ENCODE data around the gene CTTN.

CTTN gene

DNA sequence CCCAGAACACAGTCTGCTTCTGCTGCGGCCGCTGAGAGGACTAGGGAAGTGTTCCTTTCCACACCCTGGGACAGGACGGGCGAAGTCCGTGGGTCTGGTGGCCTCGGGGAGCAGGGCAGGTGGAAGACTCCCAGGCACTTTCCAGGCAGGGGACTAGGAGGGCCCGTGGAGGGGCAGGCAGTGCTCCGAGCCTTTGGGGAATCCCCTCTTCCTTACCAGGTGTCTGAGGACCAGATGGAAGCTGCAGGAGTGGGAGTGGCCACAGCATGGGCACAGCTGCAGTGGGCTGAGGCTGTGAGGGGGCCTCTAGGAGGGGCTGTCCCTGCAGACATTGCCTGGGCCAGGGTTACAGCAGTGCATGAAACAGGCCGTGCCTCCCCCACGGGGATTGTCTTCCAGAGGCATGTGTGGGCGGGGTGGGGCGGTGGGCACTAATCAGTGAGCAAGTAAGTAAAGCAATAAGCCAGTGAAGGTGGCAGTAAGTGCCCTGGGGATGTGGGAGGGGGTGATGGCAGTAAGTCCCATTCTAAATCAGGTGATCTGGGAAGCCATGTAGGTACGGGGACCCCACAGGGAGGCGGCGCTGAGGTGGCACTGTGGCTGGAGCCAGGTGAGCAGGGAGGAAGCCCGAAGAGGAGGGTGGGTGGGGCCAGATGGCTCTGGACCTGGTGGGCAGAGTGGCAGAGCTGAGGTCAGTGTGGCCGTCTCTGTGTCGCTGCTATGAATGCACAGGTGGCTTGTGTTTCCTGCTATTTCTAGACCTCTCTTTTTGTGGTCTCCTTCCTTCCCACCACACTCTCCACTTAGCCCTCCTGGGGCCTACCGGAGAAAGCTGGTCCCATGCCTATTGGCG, 66.4 kb downstream of the CTTN start:
- TF ChIP-seq REST (IDR thresholded peaks at IDR 0.05; ENCODE audit: insufficient replicate concordance, low read depth) (no peak), CTCF (IDR thresholded peaks at IDR 0.05; ENCODE audit: insufficient read depth, low read length) (no peak), SPI1 (IDR thresholded peaks at IDR 0.05; ENCODE audit: borderline replicate concordance, low read depth) (no peak), POLR2AphosphoS5 (IDR thresholded peaks at IDR 0.05; ENCODE audit: low read depth) (no peak), GABPA (IDR thresholded peaks at IDR 0.05; ENCODE audit: low read depth) (no peak)
- no peak overlapping the region for H3K4me3 ChIP-seq (replicated peaks; ENCODE audit: insufficient read depth, low read length)
- no peak for DNase-seq (ENCODE audit: low read depth in 1 of 2, low spot score in 1 of 2)
- no peak overlapping the region for H3K27ac ChIP-seq (replicated peaks)
- H3K27me3 ChIP-seq (ENCODE audit: insufficient read depth, poor library complexity, severe bottlenecking), result no peaks in the 10 kb centered on the region

DNA sequence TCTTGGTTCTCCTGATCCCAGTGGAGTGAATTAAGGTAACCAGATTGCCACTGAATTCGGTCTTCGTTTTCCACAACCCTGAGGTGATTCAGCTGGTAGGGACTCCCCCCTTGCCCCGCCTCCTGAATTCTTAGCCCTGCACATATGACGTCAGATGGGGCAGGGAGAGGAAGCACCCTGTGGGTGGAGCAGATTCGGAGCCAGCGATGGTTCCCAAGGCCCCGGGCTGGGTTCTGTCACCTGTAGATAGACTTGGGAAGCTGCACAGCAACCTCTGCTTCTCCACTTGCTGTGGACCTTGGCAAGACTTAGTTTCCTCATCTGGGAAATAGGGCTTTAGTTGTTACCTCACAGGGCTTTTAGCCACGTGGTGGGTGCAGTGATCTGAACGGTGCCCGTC, 67.8 kb downstream of the CTTN start:
- no peak overlapping the region for H3K27ac ChIP-seq (replicated peaks)
- TF ChIP-seq REST (IDR thresholded peaks at IDR 0.05; ENCODE audit: insufficient replicate concordance, low read depth), result no peak
- TF ChIP-seq POLR2AphosphoS5 (IDR thresholded peaks at IDR 0.05; ENCODE audit: low read depth), result no peak
- TF ChIP-seq SPI1 (IDR thresholded peaks at IDR 0.05; ENCODE audit: borderline replicate concordance, low read depth), result no peak
- TF ChIP-seq GABPA (IDR thresholded peaks at IDR 0.05; ENCODE audit: low read depth), result no peak
- no peak for TF ChIP-seq CTCF (IDR thresholded peaks at IDR 0.05; ENCODE audit: insufficient read depth, low read length)
- no peak overlapping the region for H3K4me3 ChIP-seq (replicated peaks; ENCODE audit: insufficient read depth, low read length)
- no peaks in the 10 kb centered on the region for H3K27me3 ChIP-seq (ENCODE audit: insufficient read depth, poor library complexity, severe bottlenecking)
- DNase-seq (ENCODE audit: low read depth in 1 of 2, low spot score in 1 of 2), result no peak

DNA sequence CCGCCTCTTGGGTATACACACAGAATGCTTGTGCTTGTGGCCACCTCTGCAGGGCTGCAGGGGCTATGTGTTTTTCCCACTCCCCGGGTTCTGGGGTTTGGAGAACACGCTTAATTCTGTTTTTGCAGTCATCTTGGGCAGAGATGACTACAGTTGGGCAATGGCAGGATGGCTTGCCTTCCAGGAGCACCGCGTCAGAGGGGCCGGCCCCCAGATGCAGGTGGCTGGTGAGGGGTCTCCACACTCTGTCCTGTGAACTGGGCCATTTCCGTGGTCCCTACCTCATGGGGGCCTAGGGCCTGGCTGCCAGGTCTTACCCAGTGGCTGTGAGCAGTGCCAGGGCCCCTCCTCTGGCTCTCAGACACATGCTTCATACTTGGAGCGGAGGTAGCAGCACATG, 68.3 kb downstream of the CTTN start:
- Histone ChIP-seq H3K27me3 (ENCODE audit: insufficient read depth, poor library complexity, severe bottlenecking) (no peaks in the 10 kb centered on the region), H3K27ac (replicated peaks) (no peak overlapping the region), H3K4me3 (replicated peaks; ENCODE audit: insufficient read depth, low read length) (no peak overlapping the region)
- no peak for DNase-seq (ENCODE audit: low read depth in 1 of 2, low spot score in 1 of 2)
- TF ChIP-seq POLR2AphosphoS5 (IDR thresholded peaks at IDR 0.05; ENCODE audit: low read depth) (no peak), SPI1 (IDR thresholded peaks at IDR 0.05; ENCODE audit: borderline replicate concordance, low read depth) (no peak), GABPA (IDR thresholded peaks at IDR 0.05; ENCODE audit: low read depth) (no peak), CTCF (IDR thresholded peaks at IDR 0.05; ENCODE audit: insufficient read depth, low read length) (no peak), REST (IDR thresholded peaks at IDR 0.05; ENCODE audit: insufficient replicate concordance, low read depth) (no peak)

Data from HL-60 (cell line).